DMS53 (cell line): ENCODE results near the gene LHX4.

Experiments
- DNase-seq: peaks from one replicate; lab custom pipeline; 2025; lab: John Stamatoyannopoulos, UW

LHX4 gene

GRCh38 chr1:180229483-180230415 is at the start of gene LHX4:
Gene LHX4, plus strand, starts transcription at chr1:180230264. Its CDS starts 266 bp downstream, at chr1:180230530.
- peak; percentile 90 for DNase-seq

DNA sequence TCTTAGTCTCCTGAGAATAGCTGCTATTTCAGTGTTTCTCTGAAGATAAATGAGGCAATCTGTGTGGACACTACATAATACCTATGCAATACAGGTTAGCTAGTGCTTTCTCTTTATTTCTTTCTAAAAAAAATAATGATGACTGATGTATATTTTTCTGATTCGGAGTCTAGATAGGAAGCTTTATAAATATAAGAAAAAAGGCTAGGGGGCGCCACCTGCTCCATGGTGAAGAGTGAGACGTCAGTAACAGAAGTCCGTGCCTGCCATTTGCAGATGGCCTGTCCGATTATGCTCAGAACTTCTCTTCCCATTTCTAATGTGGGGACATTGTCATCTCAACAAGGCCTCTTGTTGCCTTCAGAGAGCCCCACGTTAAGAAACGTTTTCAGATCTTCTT is 49.0 kb upstream of the LHX4 start:
- DNase-seq: peak; percentile 66

- no peak for DNase-seq
Observed at GRCh38 chr1:180181996-180182642, 47.9 kb upstream of the LHX4 start.

- DNase-seq: no peak
Observed at GRCh38 chr1:180182643-180183311, 47.3 kb upstream of the LHX4 start.

GRCh38 chr1:180183426-180183825 is 46.6 kb upstream of the LHX4 start:
- DNase-seq: no peak

DNA sequence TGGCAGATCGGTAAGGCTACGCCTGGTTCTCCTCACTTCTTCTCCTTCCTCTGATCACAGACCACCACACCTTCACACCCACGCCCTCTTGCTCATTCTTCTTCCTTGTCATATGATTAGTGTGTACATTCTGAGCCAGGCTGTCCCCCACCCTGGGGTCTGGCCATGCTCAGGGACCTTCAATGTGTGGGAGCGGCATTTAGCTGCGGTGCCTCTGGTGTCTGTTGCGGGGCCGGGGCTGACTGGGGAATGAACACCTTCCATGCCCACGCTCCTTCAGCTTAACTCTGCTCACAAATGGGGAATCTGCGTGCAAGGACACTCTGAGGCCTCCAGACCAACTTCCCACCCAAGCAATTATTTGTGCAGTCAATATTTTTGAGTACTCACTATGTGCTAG is 46.0 kb upstream of the LHX4 start:
- no peak for DNase-seq

- DNase-seq: no peak
Observed at GRCh38 chr1:180185281-180185680, 44.8 kb upstream of the LHX4 start.

DNA sequence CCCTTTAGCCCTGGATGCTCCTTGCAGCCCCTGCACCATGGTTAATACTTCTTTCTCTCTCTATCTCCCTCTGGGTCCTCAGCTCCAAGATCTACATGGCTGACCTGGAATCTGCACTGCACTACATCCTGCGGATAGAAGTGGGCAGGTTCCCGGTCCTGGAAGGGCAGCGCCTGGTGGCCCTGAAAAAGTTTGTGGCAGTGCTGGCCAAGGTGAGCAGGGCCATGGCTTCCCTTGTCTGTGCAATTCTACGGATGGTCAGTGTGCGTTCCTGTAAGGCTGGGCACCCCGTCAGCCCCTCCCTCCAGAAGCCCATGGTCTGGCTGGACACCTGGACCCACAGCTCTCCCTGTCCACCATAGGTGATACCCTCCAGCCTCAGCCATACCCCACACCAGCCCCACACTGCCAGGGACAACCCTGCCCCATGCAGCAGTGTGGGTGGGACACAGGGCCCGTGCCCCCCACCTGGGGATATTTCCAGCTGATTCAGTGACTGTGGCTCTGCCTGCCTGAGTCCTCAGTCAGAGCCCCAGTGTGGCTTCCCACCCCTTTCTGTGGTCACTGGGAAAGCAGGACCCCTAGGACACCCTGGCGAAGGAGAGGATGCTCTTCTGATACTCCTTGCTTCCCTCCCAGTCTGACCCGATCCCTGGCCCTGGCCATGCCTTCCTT is 44.0 kb upstream of the LHX4 start:
- no peak for DNase-seq

DNA sequence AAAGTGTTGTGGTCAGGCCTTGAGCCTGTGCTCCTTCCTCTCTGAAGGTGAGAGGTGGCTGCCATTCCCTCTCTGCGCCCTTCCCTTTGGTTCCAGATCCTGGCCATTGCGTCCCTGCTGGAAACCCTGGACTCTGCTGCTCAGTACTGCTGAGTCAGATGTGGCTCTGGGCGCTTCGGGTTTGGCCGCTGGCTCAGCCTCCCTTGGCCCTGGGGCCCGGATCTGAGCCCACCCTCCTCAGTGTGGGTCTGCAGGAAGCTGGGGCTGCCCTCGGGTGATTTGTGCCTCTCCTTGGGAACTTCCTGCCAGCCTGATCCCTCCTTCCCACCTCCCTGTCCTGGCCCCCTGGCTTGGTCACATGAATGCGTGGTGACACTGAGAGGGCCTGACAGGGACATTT is 43.2 kb upstream of the LHX4 start:
- no peak for DNase-seq

DNA sequence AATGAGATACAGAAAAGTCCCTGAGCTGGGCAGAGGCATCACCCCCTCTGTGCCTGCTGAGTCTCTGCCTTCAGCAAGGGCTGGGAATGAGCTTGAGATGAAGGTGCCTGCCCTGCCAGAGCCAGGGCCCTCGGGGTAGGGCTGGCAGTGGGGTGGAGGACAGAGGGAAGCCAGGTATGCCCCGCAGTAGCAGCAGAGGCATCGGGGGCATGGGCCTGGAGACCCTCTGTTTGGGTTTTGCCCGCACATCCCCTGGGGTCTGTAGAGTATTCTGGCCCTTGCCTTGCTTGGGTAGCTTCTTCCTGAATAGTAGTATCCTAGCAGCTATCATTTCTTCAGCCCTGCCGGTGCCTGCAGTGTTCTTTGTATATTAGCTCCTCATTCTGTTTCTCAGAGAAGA is 42.4 kb upstream of the LHX4 start:
- DNase-seq: no peak

DNA sequence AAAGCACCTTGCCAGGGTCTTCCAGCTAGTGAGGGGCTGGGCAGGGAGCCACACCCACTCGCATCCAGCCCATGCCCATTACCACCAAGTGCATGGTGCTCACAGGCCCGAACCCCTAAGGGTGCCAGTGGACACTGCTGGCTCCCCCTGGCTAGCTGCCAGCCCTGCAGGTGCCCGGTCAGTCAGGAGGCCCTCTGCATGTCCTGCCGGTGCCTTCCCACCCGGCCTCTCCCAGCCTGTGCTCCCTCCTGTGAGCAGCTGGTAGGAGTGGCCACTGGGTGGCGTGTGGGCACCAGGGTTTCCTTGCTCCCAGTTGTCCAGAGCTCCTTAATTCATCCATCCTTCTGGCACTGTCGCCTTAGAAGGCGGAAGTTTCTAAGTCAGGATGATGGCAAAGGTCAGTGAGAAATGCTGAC is 42.0 kb upstream of the LHX4 start:
- peak; percentile 84 for DNase-seq

DNA sequence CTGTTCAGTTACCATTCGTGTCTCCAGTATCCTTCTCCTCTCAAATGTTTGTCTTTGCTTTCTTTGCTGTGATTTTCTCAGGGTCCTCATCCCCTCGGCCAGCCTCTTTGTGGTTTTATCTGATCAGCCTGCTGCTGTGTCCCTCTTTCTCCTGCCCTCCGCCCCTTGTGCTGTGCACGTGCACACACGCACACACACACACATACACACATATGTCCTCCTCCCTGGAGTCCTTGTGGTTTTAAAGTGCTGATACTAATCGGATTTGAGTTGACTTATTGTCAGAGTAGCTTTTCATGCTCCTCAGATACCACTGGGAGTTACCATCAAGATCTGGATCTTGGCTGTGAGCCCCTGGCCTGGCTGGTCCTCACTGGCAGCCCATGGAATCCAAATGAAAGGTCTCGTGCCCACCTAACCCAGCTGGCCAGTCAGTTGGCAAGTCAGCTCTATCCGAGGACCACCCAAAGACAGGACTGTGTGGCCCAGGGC is 41.3 kb upstream of the LHX4 start:
- DNase-seq: no peak

GRCh38 chr1:180190091-180190490 is 40.0 kb upstream of the LHX4 start:
- DNase-seq: no peak

- no peak for DNase-seq
Observed at GRCh38 chr1:180192172-180192571, 37.9 kb upstream of the LHX4 start.

DNA sequence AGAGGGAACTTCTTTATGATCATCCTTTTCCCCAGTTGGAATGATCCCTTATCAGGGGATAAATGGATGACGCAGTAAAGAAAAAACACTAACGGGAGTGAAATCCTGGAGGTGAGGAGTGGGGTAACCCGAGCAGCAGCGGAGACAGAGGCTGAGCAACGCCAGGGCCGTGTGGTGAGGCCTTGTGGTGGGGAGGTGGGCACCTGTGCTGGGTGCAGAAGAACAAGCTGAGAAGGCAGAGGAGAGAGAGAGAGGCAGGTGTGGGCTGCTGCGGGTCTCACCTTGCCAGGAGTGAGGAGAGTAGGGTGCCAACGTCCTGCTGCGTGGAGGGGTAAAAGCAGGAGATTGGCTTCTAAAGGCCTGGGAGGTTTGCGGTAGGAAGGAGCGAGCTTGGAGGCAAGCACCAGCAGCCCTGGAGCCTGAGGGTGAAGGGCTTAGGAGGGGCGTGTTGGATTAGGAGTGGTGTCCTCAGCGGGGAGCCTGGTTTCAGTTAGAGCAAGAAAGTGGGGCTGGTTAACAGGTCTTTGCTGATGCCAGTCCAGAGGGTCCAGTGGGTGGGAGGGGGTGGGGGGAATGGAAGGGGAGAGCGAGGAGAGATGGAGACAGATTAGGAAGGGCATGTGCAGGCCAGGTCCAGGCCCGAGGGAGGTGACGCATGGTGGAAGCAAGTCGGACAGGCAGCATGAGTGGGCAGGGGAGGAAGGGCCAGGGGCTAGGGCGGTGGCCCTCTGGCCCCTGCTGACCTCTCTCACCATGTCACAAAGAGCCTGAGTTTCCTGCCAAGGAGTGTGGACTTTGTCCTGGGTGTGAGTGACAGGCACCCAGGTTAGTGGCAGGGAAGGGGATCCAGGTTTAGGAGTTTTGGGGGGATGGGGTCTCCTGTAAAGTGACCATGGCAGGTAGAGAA is 36.7 kb upstream of the LHX4 start:
- no peak for DNase-seq

GRCh38 chr1:180194048-180194425 is 36.0 kb upstream of the LHX4 start:
- DNase-seq: no peak

- no peak for DNase-seq
Observed at GRCh38 chr1:180194546-180195207, 35.4 kb upstream of the LHX4 start.

GRCh38 chr1:180195401-180195800 is 34.7 kb upstream of the LHX4 start:
- DNase-seq: no peak

DNA sequence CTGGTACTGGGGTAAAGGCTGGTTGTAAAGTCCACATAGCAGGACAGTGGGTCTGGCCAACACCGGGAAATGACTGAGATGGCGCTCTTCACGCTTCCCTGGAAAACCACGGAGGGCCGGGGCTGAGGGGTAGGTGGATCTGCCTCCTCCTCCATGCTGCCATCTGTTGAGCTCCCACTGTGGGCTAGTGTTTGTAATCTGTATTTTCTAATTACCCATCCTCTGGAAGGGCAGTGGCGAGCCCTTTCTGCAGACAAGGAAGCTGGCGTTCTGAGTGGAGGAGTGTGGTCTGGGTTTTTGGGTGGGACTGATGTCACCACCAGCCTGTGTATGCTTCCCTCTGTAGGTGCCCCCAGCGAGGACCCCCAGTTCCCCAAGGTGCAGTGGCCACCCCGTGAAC is 34.1 kb upstream of the LHX4 start:
- DNase-seq: no peak

GRCh38 chr1:180196436-180197003 is 33.5 kb upstream of the LHX4 start:
- no peak for DNase-seq
